Karpas-422 (cell line): Measurements from ENCODE around the gene UQCRQ. TPM values are rescaled to one million over a fixed set of nuclear protein-coding genes. Genes with fewer than 3 reads are reported as not detected.
A peak's percentile ranks its signal among the peaks of the same experiment; 100 is the strongest.

ENCODE experiments used
- DNase-seq: peaks from one replicate; pipeline ENCODE4 v3.0.0-alpha.2; 2015
- H2AFZ ChIP-seq: fragments of 200-600 bp; sonication (generic); 2 replicates; pipeline ENCODE4 v1.6.1; 2014; ENCODE audit warnings: antibody characterized with exemption, low read length, mixed read lengths
- H3K27ac ChIP-seq: fragments of 200-600 bp; sonication (generic); 2 replicates; pipeline ENCODE4 v1.5.1; 2014; ENCODE audit warnings: mild to moderate bottlenecking, low read length, moderate library complexity
- H3K27me3 ChIP-seq: fragments of 200-600 bp; sonication (generic); 2 replicates; pipeline ENCODE4 v1.6.1; 2014; ENCODE audit warnings: low read length, mixed read lengths
- H3K36me3 ChIP-seq: fragments of 200-600 bp; sonication (generic); 2 replicates; pipeline ENCODE4 v1.6.1; 2014; ENCODE audit warnings: low read length, mixed read lengths; ENCODE audit not compliant: insufficient read depth
- H3K4me1 ChIP-seq: fragments of 200-600 bp; sonication (generic); 2 replicates; pipeline ENCODE4 v1.6.1; 2014; ENCODE audit warnings: mild to moderate bottlenecking, low read length, mixed read lengths
- H3K4me2 ChIP-seq: fragments of 200-600 bp; sonication (generic); 2 replicates; pipeline ENCODE4 v1.6.1; 2014; ENCODE audit warnings: low read length, low read depth, mild to moderate bottlenecking; ENCODE audit not compliant: poor library complexity, severe bottlenecking
- H3K4me3 ChIP-seq: fragments of 200-600 bp; sonication (generic); 2 replicates; pipeline ENCODE4 v1.5.1; 2014; ENCODE audit warnings: mild to moderate bottlenecking, antibody characterized with exemption, low read length, mixed read lengths
- H3K79me2 ChIP-seq: fragments of 200-600 bp; sonication (generic); 2 replicates; pipeline ENCODE4 v1.6.1; 2014; ENCODE audit warnings: mild to moderate bottlenecking, low read length, mixed read lengths
- H3K9ac ChIP-seq: fragments of 200-600 bp; sonication (generic); 2 replicates; pipeline ENCODE4 v1.6.0; 2014; ENCODE audit warnings: low read length
- H3K9me2 ChIP-seq: fragments of 200-600 bp; sonication (generic), shearing (Covaris generic); replicated peaks from 2 replicates; pipeline ENCODE4 v1.6.0; 2014; ENCODE audit warnings: mild to moderate bottlenecking, low read length, moderate library complexity; ENCODE audit not compliant: insufficient read depth
- H3K9me3 ChIP-seq: fragments of 300-700, 200-600 bp; sonication (generic); 2 replicates; pipeline ENCODE4 v1.6.1; 2014; ENCODE audit warnings: low read length, mixed read lengths
- H4K20me1 ChIP-seq: fragments of 200-600 bp; sonication (generic); 2 replicates; pipeline ENCODE4 v1.6.1; 2014; ENCODE audit warnings: mild to moderate bottlenecking, antibody characterized with exemption, low read length, low read depth; ENCODE audit not compliant: insufficient read depth
- total RNA-seq: library from RNA; depleted of rRNA; stranded (reverse); fragments of >200 nt; shearing (Covaris generic); gene quantifications from 2 replicates; pipeline ENCODE4 v1.2.3, GENCODE V29; 2014; ENCODE audit warnings: low replicate concordance

UQCRQ gene
- total RNA-seq, 1 experiment from 2014 or later, result 179 TPM

DNA sequence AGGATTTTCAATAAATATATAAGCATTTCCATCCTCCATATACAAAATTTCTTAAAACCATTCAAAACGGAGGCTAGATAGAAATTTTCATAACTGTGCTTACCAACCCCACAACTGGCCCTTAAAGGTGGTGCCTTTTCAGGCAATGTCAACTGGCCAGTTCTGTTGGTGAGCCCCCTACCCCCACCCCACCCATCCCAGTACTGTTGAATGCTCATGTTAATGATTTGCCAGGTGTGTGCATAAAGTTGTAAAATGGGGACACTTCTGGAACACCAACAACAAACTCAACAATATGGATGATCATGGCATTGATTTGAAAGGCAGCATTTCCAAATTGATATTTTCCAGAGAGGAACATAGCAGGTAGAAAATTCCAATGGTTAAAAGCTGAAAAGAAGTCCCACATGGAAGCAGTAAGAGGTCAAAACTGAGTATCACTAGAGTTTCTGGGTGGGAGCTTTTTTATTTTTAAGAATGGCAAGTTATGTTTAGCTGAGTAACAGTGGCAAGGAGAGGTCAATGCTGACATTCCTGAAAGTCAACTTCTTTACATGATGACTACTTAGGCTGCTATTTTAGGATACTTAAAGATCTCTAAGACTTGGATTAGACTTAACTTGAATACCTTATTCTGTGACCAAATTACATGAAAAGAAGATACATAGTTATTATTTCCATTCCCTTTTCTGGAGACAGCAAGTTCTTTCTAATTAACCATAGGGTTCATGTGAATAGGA is 9.7 kb downstream of the UQCRQ start:
- Histone ChIP-seq H4K20me1 (no peaks in the 10 kb centered on the region), H2AFZ (no peak overlapping the region), H3K9ac (no peak overlapping the region), H3K9me2 (no peaks in the 10 kb centered on the region), H3K27me3 (no peaks in the 10 kb centered on the region), H3K4me3 (no peak overlapping the region), H3K27ac (no peak overlapping the region), H3K9me3 (no peaks in the 10 kb centered on the region), H3K4me2 (no peak overlapping the region), H3K4me1 (no peaks in the 10 kb centered on the region; the same call in 1 of the 2 replicates), H3K79me2 (no peaks in the 10 kb centered on the region), H3K36me3 (peaks cover 30% of the 10 kb centered on the region; the same call in 1 of the 2 replicates)
- no peak for DNase-seq

DNA sequence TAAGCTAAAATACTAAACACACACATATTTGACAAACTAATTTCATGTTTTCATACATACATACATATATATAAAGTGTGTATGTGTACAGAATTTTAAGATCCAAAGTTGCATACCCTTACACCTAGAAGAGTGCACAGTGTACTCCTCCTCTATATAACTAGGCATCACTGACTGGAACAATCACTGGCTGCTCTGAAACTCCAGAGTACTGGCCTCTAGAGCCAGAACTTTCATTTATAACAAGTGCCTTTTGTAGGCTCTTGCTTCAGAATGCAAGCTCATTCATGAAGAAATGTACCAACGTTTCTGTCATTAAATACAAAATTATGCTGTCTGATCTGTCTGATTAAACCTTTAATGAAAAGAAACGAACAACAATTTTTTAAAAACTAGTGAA is 11.0 kb downstream of the UQCRQ start:
- H2AFZ ChIP-seq, result no peak overlapping the region
- no peaks in the 10 kb centered on the region; the same call in 1 of the 2 replicates for H3K4me1 ChIP-seq
- no peaks in the 10 kb centered on the region for H3K79me2 ChIP-seq
- H3K27ac ChIP-seq, result no peak overlapping the region
- peaks cover 37% of the 10 kb centered on the region; the same call in 1 of the 2 replicates for H3K36me3 ChIP-seq
- H3K9me3 ChIP-seq, result no peaks in the 10 kb centered on the region
- no peaks in the 10 kb centered on the region for H4K20me1 ChIP-seq
- H3K4me2 ChIP-seq, result no peak overlapping the region
- DNase-seq, result no peak
- H3K4me3 ChIP-seq, result no peak overlapping the region
- H3K9me2 ChIP-seq, result no peaks in the 10 kb centered on the region
- no peak overlapping the region for H3K9ac ChIP-seq
- no peaks in the 10 kb centered on the region for H3K27me3 ChIP-seq

DNA sequence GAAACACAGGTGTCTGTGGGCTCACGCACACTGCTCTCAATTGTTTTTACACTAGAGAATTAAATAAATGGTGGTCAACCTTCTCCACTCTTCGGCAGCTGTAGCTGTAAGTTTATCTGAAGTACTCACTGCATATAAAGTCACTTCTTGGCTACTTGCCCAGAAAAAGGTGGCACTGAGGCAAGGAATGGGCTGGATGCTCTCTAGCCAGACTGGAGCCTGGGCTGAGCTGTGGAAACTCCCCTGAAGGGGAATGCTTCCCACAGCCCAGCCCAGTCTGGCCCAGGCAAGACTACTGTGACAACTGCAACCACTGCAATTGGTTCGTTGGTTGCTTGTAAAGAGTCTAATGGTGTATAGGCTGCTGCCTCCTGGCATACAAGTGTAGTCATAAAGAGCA is 11.5 kb downstream of the UQCRQ start:
- Histone ChIP-seq H3K9ac (no peak overlapping the region), H3K9me2 (no peaks in the 10 kb centered on the region), H3K36me3 (peaks cover 37% of the 10 kb centered on the region; the same call in 1 of the 2 replicates), H3K4me1 (no peaks in the 10 kb centered on the region; the same call in 1 of the 2 replicates), H2AFZ (no peak overlapping the region), H3K27me3 (no peaks in the 10 kb centered on the region), H3K27ac (no peak overlapping the region), H4K20me1 (no peaks in the 10 kb centered on the region), H3K4me3 (no peak overlapping the region), H3K79me2 (no peaks in the 10 kb centered on the region), H3K9me3 (no peaks in the 10 kb centered on the region), H3K4me2 (no peak overlapping the region)
- no peak for DNase-seq

DNA sequence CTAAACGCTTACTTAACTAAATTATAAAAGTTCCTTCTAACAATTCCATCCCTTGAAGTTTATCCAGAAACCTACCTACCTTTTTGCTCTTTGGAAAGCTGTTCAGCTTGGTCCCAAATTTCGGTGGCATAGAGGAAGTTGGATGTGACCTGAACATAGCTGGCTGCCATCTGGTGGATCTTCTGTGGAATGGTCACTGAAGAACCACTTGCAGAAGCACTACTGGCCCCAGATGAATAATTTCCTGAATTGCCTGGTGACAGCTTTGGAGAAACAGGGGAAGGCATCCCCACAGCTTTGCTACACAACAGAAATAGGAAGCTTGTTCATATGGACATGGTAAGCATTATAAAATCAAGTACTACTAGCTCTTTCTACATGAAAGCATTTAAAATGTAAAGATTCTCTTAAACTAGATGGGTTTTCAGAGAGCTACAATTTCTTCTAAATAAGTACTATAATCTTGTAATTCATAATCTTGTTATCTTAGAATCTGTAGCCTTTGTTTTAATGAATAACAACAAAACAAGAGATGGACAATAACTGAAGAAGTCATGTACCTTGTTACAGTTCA is 16.9 kb downstream of the UQCRQ start:
- Histone ChIP-seq H3K9me2 (no peaks in the 10 kb centered on the region), H3K27me3 (no peaks in the 10 kb centered on the region), H3K27ac (no peak overlapping the region), H3K4me2 (no peak overlapping the region), H3K9ac (no peak overlapping the region), H2AFZ (no peak overlapping the region), H3K36me3 (peaks cover 42% of the 10 kb centered on the region; the same call in 1 of the 2 replicates), H3K79me2 (no peaks in the 10 kb centered on the region), H3K9me3 (no peaks in the 10 kb centered on the region), H4K20me1 (no peaks in the 10 kb centered on the region), H3K4me3 (no peak overlapping the region), H3K4me1 (peaks cover 29% of the 10 kb centered on the region)
- peak; percentile 80 for DNase-seq

DNA sequence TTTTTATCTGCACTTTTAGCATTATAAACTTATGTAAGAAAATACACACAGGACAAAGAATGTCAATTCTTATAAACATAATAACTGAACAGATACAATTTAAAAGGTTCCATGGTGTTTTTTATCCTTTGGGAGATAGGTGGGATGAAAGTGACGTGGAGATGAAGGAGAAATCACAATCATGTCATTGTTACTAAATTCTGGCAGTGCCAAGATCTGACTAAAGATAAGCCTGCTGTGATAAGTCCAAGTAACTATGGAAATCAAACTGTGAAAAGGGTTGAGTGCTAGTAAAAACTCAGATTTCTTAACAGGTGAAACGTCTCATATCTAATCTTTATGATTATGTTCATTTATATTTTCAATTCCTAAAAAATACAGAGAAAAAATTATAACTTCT is 18.1 kb downstream of the UQCRQ start:
- no peak overlapping the region for H3K27ac ChIP-seq
- peaks cover 48% of the 10 kb centered on the region; the same call in 1 of the 2 replicates for H3K36me3 ChIP-seq
- no peak overlapping the region for H2AFZ ChIP-seq

DNA sequence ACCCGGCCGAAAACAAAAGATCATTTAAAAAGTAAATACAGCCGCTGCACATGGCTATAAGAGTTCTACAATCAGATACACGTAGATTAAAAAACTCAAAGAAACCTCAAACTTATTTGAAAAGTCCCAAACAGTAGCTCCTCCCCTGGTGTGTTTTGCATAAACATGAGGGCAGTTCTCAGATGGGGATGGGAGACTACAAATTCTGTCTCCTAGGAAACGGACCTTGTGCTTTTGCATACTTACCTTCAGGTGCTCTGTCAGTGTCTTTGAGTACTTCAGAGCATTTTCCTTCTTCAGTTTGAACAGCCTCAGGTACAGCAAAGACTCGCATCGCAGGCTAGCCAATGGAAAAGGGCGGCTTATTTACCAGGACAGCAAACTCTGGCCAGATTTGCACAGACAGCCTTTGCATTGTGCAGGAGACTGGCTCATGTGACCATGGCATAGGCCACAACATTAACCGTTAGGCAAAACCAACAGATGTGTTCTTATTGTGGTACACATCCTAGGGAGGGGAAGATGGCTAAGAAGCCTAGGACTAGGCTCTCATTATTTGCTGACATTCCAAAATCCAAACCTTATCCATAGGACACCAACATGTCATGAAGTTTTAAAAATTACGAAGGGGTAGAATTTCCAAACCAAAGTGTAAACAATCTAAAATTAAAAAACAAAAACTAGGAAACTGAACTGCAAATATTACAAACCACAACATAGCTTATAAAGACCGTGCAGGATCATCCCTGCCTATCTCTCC is 19.8 kb downstream of the UQCRQ start:
- Histone ChIP-seq H3K36me3 (peaks cover 37% of the 10 kb centered on the region; the same call in 1 of the 2 replicates), H3K9ac (no peak overlapping the region), H3K9me2 (no peaks in the 10 kb centered on the region), H3K4me1 (peaks cover 30% of the 10 kb centered on the region), H3K4me3 (peak overlapping the region; percentile 16; the same call in 1 of the 2 replicates), H4K20me1 (no peaks in the 10 kb centered on the region), H3K9me3 (no peaks in the 10 kb centered on the region), H3K27ac (no peak overlapping the region), H3K79me2 (no peaks in the 10 kb centered on the region), H3K4me2 (peak overlapping the region; percentile 44), H3K27me3 (no peaks in the 10 kb centered on the region), H2AFZ (no peak overlapping the region)
- peak; percentile 80 for DNase-seq

More for the DNA sequence above, 18.1 kb downstream of the UQCRQ start:
- no peak for DNase-seq
- H3K9ac ChIP-seq, result no peak overlapping the region
- H4K20me1 ChIP-seq, result no peaks in the 10 kb centered on the region
- no peak overlapping the region for H3K4me2 ChIP-seq
- no peaks in the 10 kb centered on the region for H3K9me2 ChIP-seq
- no peaks in the 10 kb centered on the region for H3K79me2 ChIP-seq
- H3K27me3 ChIP-seq, result no peaks in the 10 kb centered on the region
- no peak overlapping the region for H3K4me3 ChIP-seq
- peaks cover 30% of the 10 kb centered on the region for H3K4me1 ChIP-seq
- H3K9me3 ChIP-seq, result no peaks in the 10 kb centered on the region

DNA sequence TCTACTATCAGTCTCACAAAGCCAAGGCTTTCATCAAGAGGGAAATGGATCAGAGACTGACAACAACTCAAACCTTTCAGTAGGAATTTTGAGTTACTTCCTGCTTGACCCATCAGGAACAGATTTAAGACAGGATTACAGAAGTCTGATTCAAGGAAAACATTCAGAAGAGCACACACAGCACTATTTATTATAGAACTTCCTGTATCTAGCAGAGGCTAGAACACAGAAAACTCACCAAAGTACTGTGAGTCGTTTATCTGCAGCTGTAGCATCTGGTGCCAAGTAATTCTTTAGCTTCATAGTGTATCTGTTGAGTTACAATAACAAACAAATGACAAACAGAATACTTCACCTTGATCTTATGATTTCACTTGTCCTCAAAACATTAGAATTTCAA is 20.8 kb downstream of the UQCRQ start:
- Histone ChIP-seq H3K79me2 (no peaks in the 10 kb centered on the region), H3K4me2 (peak overlapping the region; percentile 44), H2AFZ (no peak overlapping the region), H3K4me3 (no peak overlapping the region), H3K9me3 (no peaks in the 10 kb centered on the region), H3K9ac (no peak overlapping the region), H4K20me1 (no peaks in the 10 kb centered on the region), H3K27ac (peak overlapping the region; percentile 19), H3K4me1 (peaks cover 30% of the 10 kb centered on the region), H3K36me3 (peaks cover 36% of the 10 kb centered on the region; the same call in 1 of the 2 replicates), H3K9me2 (no peaks in the 10 kb centered on the region), H3K27me3 (no peaks in the 10 kb centered on the region)
- no peak for DNase-seq

DNA sequence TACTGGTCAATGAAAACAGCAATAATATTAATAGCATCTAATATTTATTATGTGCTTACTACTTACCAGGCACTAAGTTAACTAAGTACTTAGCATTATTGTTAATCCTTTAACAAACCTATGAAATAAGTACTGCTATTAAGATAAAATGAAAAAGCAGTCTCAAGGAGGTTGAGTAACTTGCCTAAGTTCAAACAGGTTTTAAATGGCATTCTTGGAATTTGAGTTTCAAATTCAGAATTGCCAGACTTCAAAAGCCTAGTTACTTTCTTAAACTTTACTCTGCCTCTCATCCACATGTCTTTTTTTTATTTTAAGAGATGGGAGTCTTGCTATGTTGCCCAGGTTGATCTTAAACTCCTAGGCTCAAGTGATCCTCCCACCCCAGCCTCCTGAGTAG is 23.1 kb downstream of the UQCRQ start:
- Histone ChIP-seq H3K4me1 (peaks cover 33% of the 10 kb centered on the region), H3K4me3 (no peak overlapping the region), H3K4me2 (no peak overlapping the region), H3K9me3 (no peaks in the 10 kb centered on the region), H3K79me2 (peaks cover 5% of the 10 kb centered on the region; the same call in 1 of the 2 replicates), H3K9me2 (no peaks in the 10 kb centered on the region), H2AFZ (no peak overlapping the region), H3K27me3 (no peaks in the 10 kb centered on the region), H3K27ac (no peak overlapping the region), H3K36me3 (peaks cover 50% of the 10 kb centered on the region; the same call in 1 of the 2 replicates), H4K20me1 (no peaks in the 10 kb centered on the region), H3K9ac (no peak overlapping the region)
- no peak for DNase-seq
